Spinal cord (tissue), 10 donors: Measurements from ENCODE around the gene C11orf71. TPM values are rescaled to one million over a fixed set of nuclear protein-coding genes. Genes with fewer than 3 reads are reported as not detected.

Experiments
- DNase-seq, 6 donors: peaks; one replicate each; pipeline versions ENCODE4 v3.0.0 to v3.0.0-alpha.2; 2013 to 2015; ENCODE audit warnings: low spot score in 6 of 6, low read depth in 4 of 6
- H3K27ac ChIP-seq: one replicate; pipeline ENCODE4 v1.5.1; 2013; ENCODE audit warnings: low read depth, low read length, control low read depth
- H3K27me3 ChIP-seq: one replicate; pipeline ENCODE4 v1.6.1; 2013; ENCODE audit warnings: low read length; ENCODE audit not compliant: control insufficient read depth, insufficient read depth
- H3K36me3 ChIP-seq: one replicate; pipeline ENCODE4 v1.6.1; 2013; ENCODE audit warnings: low read length; ENCODE audit not compliant: control insufficient read depth, insufficient read depth
- H3K4me1 ChIP-seq: one replicate; pipeline ENCODE4 v1.6.1; 2013; ENCODE audit warnings: low read length; ENCODE audit not compliant: control insufficient read depth, insufficient read depth
- H3K4me3 ChIP-seq: one replicate; pipeline ENCODE4 v1.5.1; 2013; ENCODE audit warnings: low read depth, low read length, control low read depth
- H3K9me3 ChIP-seq: one replicate; pipeline ENCODE4 v1.6.1; 2013; ENCODE audit warnings: low read length; ENCODE audit not compliant: control insufficient read depth, insufficient read depth
- WGBS: methylation state at CpG from one replicate; pipeline ENCODE4 v1.1.5; 2013; ENCODE audit warnings: missing lambda C conversion rate; ENCODE audit not compliant: insufficient coverage; 5-methylcytosine and 5-hydroxymethylcytosine counted together
- polyA plus RNA-seq, 2 donors: library from polyadenylated mRNA; unstranded; fragments of 120-200 nt; gene quantifications; one replicate each; pipeline ENCODE4 v1.2.1, GENCODE V29; 2013; ENCODE audit not compliant: insufficient read length in 2 of 2
- total RNA-seq, 2 donors: library from RNA; depleted of rRNA in 1 of 2; stranded (reverse); fragments of 120-200 nt in 1 of 2; fragments of >200 nt in 1 of 2; gene quantifications; one replicate each; pipeline versions ENCODE4 v1.2.3 to v1.2.4, GENCODE V29; 2013 to 2014
- donor health status: healthy.

The C11orf71 gene
- total and polyA plus RNA-seq, 4 donors: 11.5 to 23.4 (median 16.4) TPM

DNA sequence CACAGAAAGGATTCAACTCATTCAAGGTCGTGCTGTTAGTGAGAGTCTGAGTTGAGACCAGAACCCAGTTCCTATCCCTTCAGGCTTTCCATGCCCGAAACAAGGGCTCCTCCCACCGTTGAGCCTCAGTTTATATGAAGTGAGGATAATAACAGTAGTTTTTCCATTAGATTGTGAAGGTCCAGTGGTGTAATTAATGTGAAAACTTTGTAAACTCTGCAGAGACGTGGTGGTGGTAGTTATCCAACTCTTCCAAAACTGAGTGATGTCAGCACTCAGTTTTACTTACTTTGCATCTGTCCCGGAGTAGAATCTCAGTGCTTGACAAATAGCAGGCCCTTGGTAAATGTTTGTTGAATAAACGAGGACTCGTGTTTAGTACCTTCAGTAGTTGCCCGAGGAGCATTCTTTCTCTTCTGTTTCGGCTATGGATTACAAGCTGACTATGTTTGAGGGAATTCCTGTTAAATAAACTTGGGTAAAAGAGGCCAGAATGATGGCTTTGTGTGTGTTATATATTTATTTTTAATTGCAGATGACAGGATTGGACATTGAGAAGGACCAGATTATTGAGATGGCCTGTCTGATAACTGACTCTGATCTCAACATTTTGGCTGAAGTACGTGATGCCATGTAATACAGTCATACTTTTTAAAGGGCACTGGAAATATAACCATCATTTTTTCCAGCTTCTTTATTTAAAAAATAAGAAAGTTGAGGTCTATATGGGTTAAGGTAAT is 40.0 kb upstream of the C11orf71 start:
- Histone ChIP-seq H3K27ac (peak overlapping the region; percentile 75), H3K4me1 (peaks cover 4% of the 10 kb centered on the region), H3K27me3 (no peaks in the 10 kb centered on the region), H3K4me3 (peak overlapping the region; percentile 94), H3K9me3 (no peaks in the 10 kb centered on the region), H3K36me3 (no peaks in the 10 kb centered on the region)
- 9% methylated on average over 5 of the region's 10 CpGs for WGBS
- DNase-seq: peak in 1 of 6 donors; percentile 23

GRCh38 chr11:114439229-114440120 is 39.2 kb upstream of the C11orf71 start, which contains the start of gene REXO2:
REXO2 (plus strand) TSS chr11:114439467; CDS start chr11:114439529, 62 bp downstream.
- under 1% methylated on average over 59 of the region's 64 CpGs for WGBS
- Histone ChIP-seq H3K27ac (peak within 1 kb of the TSS; percentile 75), H3K4me3 (peak within 1 kb of the TSS; percentile 94), H3K27me3 (no peaks in the 10 kb centered on the region), H3K36me3 (no peaks in the 10 kb centered on the region), H3K4me1 (peaks cover 4% of the 10 kb centered on the region), H3K9me3 (no peaks in the 10 kb centered on the region)
- DNase-seq: peak; percentile 77 to 99 (median 92)

- H3K4me1 ChIP-seq: peaks cover 4% of the 10 kb centered on the region
- H3K27me3 ChIP-seq: no peaks in the 10 kb centered on the region
- H3K27ac ChIP-seq: no peak overlapping the region
- DNase-seq: no peak
- no peaks in the 10 kb centered on the region for H3K9me3 ChIP-seq
- WGBS: 37% methylated on average over 2 of the region's 6 CpGs
- no peaks in the 10 kb centered on the region for H3K36me3 ChIP-seq
- no peak overlapping the region for H3K4me3 ChIP-seq
Measured at GRCh38 chr11:114438303-114438702, 38.0 kb upstream of the C11orf71 start.

- no CpG with 5 or more reads among the region's 4 CpGs for WGBS
- H3K9me3 ChIP-seq: no peaks in the 10 kb centered on the region
- DNase-seq: no peak
- no peaks in the 10 kb centered on the region for H3K36me3 ChIP-seq
- H3K27ac ChIP-seq: no peak overlapping the region
- no peaks in the 10 kb centered on the region for H3K4me1 ChIP-seq
- no peak overlapping the region for H3K4me3 ChIP-seq
- no peaks in the 10 kb centered on the region for H3K27me3 ChIP-seq
Measured at GRCh38 chr11:114433376-114433775, 33.1 kb upstream of the C11orf71 start.

DNA sequence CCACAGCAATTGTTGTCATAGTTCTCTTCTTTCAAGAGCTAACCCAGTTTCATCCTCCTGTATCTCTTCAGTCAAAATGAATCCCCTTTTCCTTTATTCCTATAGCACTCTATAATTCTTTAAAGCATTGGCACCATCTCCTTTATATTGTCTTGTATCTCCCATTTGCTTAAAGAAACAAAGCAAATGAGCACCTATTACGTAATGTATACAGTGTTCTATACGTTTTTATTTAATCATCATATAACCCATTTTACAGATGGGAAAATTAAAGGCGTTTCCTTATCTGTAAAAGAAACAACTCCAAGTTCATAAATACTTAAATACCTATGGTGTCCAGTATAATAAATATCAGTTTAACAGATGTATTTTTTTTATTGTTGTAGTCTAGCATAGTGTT is 32.6 kb upstream of the C11orf71 start:
- Histone ChIP-seq H3K9me3 (no peaks in the 10 kb centered on the region), H3K4me3 (no peak overlapping the region), H3K27me3 (no peaks in the 10 kb centered on the region), H3K36me3 (no peaks in the 10 kb centered on the region), H3K4me1 (no peaks in the 10 kb centered on the region), H3K27ac (no peak overlapping the region)
- DNase-seq: no peak
- no CpG with 5 or more reads among the region's 3 CpGs for WGBS

DNA sequence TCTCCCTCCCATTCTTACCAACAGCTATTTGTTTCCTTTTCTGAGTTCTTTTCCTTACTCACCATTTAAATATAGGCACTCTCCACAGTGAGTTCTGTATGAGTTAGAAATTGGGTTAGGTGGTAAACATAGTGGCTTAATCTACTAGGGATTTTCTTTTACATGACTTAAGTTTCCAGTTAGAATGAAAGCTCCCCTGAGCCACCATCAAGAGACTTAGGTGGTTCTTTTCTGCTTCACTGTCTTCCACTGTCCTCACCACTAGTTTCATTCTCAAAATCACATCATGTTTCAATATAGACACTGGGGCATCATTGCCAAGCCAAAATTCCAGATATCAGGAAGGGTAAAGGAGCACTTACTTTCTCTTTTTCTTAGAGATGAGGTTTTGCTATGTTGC is 30.0 kb upstream of the C11orf71 start:
- no peaks in the 10 kb centered on the region for H3K4me1 ChIP-seq
- H3K9me3 ChIP-seq: no peaks in the 10 kb centered on the region
- H3K27ac ChIP-seq: no peak overlapping the region
- H3K36me3 ChIP-seq: peaks cover 5% of the 10 kb centered on the region
- no peak overlapping the region for H3K4me3 ChIP-seq
- H3K27me3 ChIP-seq: no peaks in the 10 kb centered on the region
- no peak for DNase-seq

DNA sequence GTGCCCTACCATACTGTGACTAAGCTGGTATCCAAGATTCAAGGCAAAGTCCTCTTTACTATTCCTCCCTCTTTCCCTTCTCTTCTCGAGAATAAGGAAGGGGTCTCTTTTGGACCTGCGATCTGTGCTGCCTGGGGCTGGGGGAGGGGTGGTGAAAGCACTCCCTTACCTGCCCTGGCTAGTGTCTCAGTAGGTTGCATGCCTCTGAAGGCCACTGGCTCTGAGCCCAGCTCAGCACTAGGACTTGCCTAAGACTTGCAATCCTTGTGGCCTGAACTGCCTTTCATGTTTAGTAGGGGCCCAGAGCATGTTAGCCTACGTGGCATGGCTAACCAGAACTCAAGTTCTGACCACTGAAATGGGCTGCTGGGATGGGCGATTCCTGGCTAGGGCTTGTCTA is 26.0 kb upstream of the C11orf71 start:
- Histone ChIP-seq H3K4me1 (no peaks in the 10 kb centered on the region), H3K27me3 (no peaks in the 10 kb centered on the region), H3K9me3 (no peaks in the 10 kb centered on the region), H3K27ac (no peak overlapping the region), H3K4me3 (no peak overlapping the region), H3K36me3 (peaks cover 5% of the 10 kb centered on the region)
- DNase-seq: no peak
- 92% methylated on average over 2 of the region's 4 CpGs for WGBS

- peak in 2 of 6 donors; percentile 8 to 10 for DNase-seq
- no peaks in the 10 kb centered on the region for H3K9me3 ChIP-seq
- H3K36me3 ChIP-seq: no peaks in the 10 kb centered on the region
- H3K27me3 ChIP-seq: no peaks in the 10 kb centered on the region
- no peaks in the 10 kb centered on the region for H3K4me1 ChIP-seq
- H3K4me3 ChIP-seq: no peak overlapping the region
- no peak overlapping the region for H3K27ac ChIP-seq
Measured at GRCh38 chr11:114416441-114416961, 16.2 kb upstream of the C11orf71 start.

GRCh38 chr11:114413958-114414357 is 13.6 kb upstream of the C11orf71 start:
- no peaks in the 10 kb centered on the region for H3K27me3 ChIP-seq
- 83% methylated on average over 5 of the region's 10 CpGs for WGBS
- no peaks in the 10 kb centered on the region for H3K9me3 ChIP-seq
- H3K27ac ChIP-seq: no peak overlapping the region
- no peak overlapping the region for H3K4me3 ChIP-seq
- H3K4me1 ChIP-seq: no peaks in the 10 kb centered on the region
- DNase-seq: no peak
- H3K36me3 ChIP-seq: peaks cover 3% of the 10 kb centered on the region
